BE2C (cell line): Measurements from ENCODE around the gene LDLRAD4.

Experiments used
- DNase-seq: peaks from one replicate; pipeline ENCODE4 v3.0.0-alpha.2; 2020
- H3K27me3 ChIP-seq: fragments of 250-450 bp; sonication (Bioruptor Pico); 2 replicates; pipeline ENCODE4 v1.5.1; 2020; ENCODE audit warnings: mild to moderate bottlenecking
- H3K36me3 ChIP-seq: fragments of 250-450 bp; sonication (Bioruptor Pico); 2 replicates; pipeline ENCODE4 v1.5.1; 2020; ENCODE audit warnings: mild to moderate bottlenecking
- H3K4me1 ChIP-seq: fragments of 250-450 bp; sonication (Bioruptor Pico); 2 replicates; pipeline ENCODE4 v1.5.1; 2020
- H3K4me3 ChIP-seq: 2 replicates; pipeline ENCODE4 v1.5.1; 2011; ENCODE audit warnings: low read depth, low read length
- H3K9me3 ChIP-seq: fragments of 250-450 bp; sonication (Bioruptor Pico); 2 replicates; pipeline ENCODE4 v1.5.1; 2020
- CTCF ChIP-seq: IDR thresholded peaks from 2 replicates; pipeline ENCODE4 v1.5.1; 2012; ENCODE audit warnings: mild to moderate bottlenecking, low read depth, low read length

Gene LDLRAD4

GRCh38 chr18:13247506-13247905 is 28.9 kb downstream of the LDLRAD4 start:
- no peak overlapping the region for H3K4me3 ChIP-seq
- DNase-seq = no peak
- no peaks in the 10 kb centered on the region for H3K9me3 ChIP-seq
- H3K27me3 ChIP-seq = no peaks in the 10 kb centered on the region
- no peaks in the 10 kb centered on the region for H3K4me1 ChIP-seq
- TF ChIP-seq CTCF = no peak
- H3K36me3 ChIP-seq = no peaks in the 10 kb centered on the region

- Histone ChIP-seq H3K4me1 (no peaks in the 10 kb centered on the region), H3K9me3 (no peaks in the 10 kb centered on the region), H3K27me3 (no peaks in the 10 kb centered on the region), H3K36me3 (no peaks in the 10 kb centered on the region), H3K4me3 (no peak overlapping the region)
- no peak for TF ChIP-seq CTCF
- DNase-seq = no peak
These were observed 34.3 kb downstream of the LDLRAD4 start for GRCh38 chr18:13252686-13253410.

- TF ChIP-seq CTCF = no peak
- Histone ChIP-seq H3K36me3 (no peaks in the 10 kb centered on the region), H3K9me3 (no peaks in the 10 kb centered on the region), H3K4me1 (no peaks in the 10 kb centered on the region), H3K4me3 (no peak overlapping the region), H3K27me3 (no peaks in the 10 kb centered on the region)
- no peak for DNase-seq
These were observed 35.5 kb downstream of the LDLRAD4 start for GRCh38 chr18:13253786-13254688.

- Histone ChIP-seq H3K36me3 (no peaks in the 10 kb centered on the region), H3K9me3 (no peaks in the 10 kb centered on the region), H3K4me3 (no peak overlapping the region), H3K4me1 (no peaks in the 10 kb centered on the region), H3K27me3 (no peaks in the 10 kb centered on the region)
- DNase-seq = no peak
- TF ChIP-seq CTCF = no peak
These were observed 36.7 kb downstream of the LDLRAD4 start for GRCh38 chr18:13254971-13255927.

GRCh38 chr18:13256444-13257305 is 38.1 kb downstream of the LDLRAD4 start:
- Histone ChIP-seq H3K4me3 (no peak overlapping the region), H3K27me3 (no peaks in the 10 kb centered on the region), H3K4me1 (no peaks in the 10 kb centered on the region), H3K9me3 (no peaks in the 10 kb centered on the region), H3K36me3 (no peaks in the 10 kb centered on the region)
- no peak for DNase-seq
- TF ChIP-seq CTCF = no peak
